HG03378 (cell line): ENCODE data around the gene ALG5.

Experiments
- ATAC-seq: cut with Tn5 transposase; IDR thresholded peaks from one replicate; pipeline ENCODE4 v1.9.1; 2021; ENCODE audit warnings: mild to moderate bottlenecking, moderate library complexity; ENCODE audit not compliant: unreplicated experiment

ALG5 gene, protein sequence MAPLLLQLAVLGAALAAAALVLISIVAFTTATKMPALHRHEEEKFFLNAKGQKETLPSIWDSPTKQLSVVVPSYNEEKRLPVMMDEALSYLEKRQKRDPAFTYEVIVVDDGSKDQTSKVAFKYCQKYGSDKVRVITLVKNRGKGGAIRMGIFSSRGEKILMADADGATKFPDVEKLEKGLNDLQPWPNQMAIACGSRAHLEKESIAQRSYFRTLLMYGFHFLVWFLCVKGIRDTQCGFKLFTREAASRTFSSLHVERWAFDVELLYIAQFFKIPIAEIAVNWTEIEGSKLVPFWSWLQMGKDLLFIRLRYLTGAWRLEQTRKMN

DNA sequence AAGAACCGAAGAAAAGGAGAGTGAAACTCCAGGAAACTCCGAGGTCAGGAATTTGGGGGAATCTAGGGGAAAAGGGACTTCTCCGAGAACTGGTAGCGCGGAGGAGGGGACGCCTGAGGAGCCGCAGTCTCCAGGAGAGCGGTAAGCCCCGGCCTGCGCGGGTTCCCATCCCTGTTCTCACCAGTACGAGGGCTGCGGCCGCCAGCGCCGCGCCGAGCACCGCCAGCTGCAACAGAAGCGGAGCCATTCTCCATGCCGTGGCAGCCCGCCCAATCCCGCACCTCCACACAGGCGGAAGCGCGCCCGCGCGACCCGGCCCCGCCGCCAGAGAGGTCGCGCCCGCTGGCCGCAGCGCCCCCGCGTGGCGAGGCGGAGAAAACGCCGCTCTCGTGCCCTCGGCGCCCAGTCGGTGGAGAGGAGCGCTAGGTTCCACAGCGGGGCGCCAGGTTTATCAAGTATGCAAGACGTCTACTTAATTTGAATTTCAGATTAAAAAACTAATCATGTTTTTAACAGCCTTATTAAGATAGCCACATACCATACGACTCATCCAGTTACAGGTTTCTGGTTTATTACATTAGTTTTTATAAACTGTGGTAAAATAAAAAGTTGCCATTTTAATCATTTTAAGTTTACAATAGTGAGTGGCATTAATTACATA lies at the start of gene ALG5:
ALG5 (minus strand) TSS at position 287 of the 661 bp plus-strand sequence; CDS start at position 247, 40 bp downstream.
- peak; percentile 50 for ATAC-seq

DNA sequence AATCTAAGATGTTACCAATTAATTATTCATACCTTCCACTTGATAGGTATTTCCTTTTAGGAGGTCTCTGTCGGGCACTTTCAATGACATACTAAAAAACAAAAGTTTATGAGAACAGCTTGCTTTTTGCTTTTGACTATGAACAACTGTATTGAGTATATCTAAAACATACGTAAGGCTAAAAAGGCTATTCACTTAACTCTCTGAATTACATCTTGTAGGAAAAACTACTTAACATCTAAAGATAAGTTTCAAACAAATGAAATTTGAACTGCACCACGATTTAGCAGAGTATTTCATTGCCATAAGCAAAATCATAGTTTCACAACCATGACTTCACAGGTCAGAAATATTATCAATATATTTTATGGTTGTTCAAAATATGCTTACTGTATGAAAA lies 48.7 kb upstream of the ALG5 start:
- no peak for ATAC-seq

DNA sequence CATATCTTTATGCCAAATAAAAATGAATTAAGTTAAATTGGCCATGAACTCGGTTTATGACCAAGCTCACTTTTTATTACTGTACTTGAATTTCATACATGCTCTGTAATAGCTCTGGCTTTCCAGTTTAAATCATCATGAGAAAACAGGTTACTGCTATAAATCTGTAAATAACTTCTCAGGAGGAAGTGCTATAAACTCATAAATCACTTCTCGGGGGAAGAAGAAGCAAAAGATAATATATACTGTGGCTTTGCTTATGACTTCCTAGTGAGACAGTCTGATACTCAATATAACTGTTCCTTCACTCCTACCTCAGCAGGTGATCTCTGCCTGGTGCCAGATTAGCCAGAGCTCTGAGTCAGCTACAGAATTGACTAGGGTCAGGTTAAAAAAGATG lies 47.9 kb upstream of the ALG5 start:
- ATAC-seq: no peak

DNA sequence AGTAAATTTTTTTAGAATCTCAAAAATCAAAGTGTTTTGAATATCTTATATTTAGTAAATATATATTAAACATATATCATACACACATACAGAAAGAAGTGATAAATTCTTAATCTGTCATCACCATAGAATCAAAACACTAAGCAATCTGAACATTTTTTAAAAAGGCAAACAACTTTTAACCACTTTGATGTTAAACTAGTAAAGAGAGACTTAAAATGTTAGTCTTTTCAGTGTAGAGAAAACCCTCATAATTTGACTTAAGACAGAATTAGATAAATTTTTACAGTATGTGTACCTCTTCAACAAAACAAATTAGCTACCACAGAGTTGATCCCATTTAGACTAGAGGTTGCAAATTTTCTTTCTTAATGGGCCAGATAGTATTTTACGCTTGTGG lies 46.9 kb upstream of the ALG5 start:
- no peak for ATAC-seq

DNA sequence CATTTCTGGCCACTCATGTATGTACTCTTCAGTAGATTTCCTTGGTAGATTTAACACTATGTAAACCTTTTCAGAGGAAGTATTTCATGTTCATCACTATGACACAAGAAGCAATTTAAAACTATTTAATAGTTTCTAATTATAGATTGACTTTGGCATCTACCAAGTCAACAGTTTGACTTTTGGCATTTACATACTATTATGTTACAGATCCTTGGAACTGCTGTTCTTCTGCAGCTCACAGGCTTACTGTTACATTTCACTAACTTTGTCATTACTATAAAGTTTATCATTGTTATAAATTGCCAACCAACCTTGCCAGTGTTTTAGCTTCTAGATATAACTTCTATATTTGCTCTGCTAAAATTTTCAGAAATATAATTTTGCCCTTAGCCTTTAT lies 41.6 kb upstream of the ALG5 start:
- ATAC-seq: no peak

DNA sequence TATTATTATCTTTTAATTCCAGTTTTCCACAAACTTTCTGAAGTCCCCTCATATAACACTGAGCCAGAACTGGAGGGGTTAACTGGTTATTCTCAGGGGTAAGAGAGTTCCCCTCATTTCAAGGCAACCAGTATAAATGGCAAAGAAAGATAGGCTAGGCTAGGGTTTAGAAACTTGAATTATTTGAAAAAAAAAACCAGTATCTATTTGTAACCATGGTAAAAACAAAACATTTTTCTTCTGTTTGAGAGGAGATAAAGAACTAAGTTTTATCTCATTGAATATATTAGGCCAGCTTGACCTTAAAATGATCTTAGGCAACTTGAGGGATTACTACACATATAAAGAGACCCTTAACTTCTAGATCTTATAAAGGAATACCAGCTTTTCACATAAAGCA lies 40.8 kb upstream of the ALG5 start:
- ATAC-seq: no peak

DNA sequence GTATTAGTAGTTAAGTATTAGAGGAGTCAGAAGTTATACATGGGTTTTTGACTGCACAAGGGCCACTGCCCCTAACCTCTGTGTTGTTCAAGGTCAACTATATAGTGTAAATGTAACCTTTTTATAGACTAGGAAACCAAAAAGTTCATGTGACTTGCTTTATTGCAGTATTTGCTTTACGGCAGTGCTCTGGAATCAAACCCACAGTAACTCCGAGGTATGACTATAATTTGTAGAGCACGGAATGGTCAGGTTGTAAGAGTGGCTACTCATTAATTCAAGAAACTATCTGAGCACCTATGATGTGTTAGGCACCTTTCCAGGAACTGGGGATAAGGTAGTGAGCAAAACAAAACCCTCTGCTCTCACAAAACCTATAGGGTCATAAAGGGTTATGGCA lies 38.1 kb upstream of the ALG5 start:
- no peak for ATAC-seq

DNA sequence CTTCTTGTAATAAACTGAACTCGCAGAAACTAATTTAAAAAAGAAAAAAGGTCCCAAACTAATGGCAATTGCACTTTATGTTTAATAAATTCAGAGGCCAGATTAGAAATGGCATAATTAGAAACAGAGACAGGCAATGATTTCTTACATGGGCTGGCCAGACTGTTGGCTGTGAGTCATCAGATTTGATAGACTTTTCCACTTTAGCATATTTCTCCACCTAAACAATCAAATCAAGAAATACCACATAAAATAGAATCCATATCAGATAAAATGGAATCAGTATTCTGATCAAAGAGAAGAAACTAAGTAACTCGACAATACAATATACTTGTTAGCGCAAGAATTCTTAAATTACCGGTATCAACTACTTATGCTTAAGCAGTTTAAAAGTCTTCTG lies 30.5 kb upstream of the ALG5 start:
- no peak for ATAC-seq

DNA sequence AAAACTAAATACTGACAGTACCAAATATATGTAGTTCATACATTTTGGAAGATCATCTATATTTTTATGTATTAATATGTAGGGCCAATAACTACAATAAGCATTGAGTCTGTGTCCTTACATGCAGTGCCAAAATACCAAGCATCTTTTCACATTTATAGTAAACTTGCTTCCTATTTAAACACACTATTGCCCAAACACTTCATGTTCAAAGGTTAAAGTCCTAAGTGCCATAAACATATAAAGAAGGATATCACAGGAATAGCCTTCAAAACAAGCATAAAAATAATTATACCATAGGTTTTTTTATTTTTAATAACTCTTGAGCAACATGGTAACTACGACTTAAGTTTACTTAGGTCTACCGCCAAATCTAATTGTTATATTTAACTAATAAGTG lies 28.5 kb upstream of the ALG5 start:
- no peak for ATAC-seq

DNA sequence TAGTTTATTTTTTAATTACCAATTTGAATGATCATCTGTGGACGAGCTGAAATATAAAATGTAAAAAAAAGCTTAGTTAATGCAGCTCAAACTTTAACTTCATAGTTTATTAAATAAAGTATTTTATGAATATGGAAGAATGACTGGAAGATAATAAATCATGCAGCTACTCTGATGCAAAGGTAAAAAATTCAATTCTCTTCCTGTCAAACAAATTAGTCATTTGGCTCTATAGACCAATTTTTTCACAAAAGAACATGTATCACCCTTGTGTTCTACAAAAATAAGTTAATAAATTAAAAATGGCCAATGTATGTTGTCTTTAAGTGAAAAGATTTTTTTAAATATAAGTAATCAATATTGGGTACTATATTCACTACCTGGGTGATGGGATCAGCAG lies 27.6 kb upstream of the ALG5 start:
- ATAC-seq: no peak

DNA sequence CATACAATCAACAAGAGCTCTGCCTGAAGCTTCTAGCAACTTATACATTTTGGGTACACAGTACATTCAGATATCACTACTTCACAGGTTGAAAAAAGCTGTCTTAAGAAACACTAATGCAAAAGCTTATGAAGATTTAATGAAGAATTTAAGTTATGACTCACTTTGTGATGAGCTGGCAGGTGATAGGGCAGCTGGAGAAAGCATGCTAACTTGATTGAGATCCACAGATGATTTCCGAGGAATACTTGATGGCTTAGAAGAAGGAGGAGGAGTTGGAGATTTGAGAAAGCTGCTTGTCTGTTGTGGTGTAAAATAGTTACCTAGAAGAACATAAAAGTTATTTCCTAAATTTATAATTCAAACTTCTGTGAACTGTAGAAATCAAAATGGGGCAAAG lies 24.7 kb upstream of the ALG5 start:
- no peak for ATAC-seq

DNA sequence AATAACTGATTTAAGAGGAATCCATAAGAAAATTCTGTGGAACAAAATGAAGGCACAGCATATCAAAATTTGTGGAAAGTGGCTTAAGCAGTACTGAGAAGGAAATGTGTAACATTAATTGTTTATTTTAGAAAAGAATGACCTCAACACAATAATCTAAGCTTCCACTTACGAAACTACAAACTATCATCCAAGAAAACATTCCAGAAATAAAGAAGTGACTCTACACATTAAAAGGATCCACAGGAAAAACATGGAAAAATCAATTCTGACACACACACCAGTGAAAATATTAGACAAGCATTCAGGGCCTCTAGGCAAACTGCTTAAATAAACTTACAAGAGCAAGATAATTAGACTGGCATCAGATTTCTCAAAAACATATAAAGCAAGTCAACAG lies 15.5 kb upstream of the ALG5 start:
- ATAC-seq: no peak

DNA sequence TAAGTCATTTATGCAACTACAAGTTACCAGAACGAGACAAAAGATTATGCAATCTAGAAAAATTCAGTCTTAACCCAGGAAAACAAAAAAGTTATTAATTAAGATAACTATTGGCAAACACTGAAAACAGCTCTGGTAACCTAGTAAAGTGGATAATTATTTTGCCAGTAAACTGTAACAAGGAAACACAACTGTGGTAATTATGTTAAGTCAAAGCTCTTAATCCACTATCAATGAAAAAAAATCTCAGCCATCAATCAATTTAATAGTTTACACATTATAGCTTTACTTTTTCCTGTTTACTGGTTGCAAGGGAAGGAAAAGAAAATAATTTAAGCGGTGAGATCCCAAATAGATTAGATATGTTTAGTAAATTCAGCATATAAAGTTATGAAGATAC lies 12.6 kb upstream of the ALG5 start:
- no peak for ATAC-seq

DNA sequence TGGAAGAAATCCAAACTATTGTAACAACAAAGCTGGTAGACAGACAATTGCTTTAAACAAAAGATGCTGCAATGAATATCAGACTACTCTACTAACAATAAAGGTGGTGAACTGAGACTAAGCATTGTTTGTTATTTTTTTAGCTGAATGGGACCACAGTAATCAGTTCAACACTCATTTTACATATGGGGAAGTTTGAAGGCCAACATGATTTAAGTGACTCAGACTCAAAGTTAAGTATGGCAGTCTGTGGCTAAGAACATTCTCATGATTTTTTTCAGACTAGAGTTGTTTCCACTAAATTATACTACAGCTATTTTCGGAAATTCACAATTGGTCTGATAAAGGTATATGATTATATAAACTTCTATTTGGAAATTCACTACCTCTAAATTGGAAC lies 11.9 kb upstream of the ALG5 start:
- no peak for ATAC-seq

DNA sequence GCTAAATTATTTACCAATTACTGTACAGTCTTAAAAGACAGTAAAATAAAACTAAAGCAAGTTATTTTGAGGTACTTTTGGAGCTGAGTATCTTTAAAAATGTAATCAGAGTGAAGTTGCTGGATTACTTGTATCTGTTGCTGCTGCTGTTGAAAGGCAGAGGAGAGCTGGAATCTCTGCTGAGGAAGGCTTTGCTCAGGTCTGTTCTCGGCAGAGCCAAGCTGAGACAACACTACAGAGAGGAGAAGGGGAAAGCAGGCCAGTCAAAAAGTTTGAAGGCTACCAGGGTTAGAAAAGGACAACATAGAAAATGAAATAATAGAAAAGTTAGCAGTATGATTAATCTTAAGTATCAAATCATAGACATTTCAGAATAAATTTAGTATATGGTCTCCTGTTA lies 11.3 kb upstream of the ALG5 start:
- no peak for ATAC-seq

DNA sequence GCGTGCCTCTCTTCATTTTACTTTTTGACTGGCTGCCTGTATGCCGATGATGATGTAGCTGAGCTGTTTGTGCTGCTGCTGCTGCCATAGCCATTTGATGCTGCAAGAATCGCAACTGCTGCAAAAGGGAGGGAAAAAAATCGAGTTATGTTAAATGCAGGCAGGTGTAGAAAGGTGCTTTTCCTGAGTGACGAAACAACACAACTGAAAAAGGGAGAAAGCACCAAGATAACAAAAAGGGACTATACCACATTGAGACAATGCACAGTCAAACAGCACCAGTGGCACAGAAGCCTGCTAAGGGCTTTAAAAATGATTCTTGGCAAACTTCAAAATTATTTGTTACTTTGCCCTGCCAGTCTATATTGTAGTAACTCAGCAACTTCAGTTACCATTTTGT lies 10.6 kb upstream of the ALG5 start:
- no peak for ATAC-seq

DNA sequence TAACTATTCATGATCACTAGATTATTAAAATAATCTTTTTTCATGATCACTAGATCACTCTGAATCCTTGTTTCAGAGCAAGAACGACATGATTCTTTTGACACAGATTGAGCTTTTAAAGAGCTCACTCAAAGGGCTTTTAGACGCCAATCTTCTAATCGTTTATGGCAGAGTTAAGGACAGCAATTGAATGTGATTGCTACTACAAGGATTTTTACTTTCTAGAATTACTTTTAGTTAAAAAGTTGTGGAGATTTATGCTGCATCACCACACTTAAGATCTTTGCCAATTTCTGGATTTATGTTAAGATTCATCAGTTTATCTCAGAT lies 2.7 kb upstream of the ALG5 start:
- ATAC-seq: no peak

DNA sequence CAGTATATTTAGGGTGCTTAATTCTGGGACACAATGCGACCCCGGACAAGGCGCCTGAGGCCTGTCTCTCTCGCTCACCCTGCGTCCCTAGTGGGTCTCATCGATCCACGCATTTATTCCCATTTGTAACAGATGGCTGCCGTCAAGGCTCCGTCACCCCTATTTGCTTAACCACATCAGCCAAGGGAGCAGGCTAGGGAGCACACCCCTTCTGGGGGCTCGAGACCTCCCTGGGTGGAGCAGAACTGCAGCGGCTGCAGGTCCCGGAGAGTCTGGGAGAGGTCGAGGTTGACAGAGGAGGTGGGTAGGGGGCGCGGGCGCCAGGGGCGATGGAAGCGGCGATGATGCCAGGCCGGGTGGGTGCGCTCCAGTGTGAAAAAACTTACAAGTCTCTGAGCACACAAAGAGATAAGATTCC lies 507 bp downstream of the ALG5 start:
- ATAC-seq: no peak

DNA sequence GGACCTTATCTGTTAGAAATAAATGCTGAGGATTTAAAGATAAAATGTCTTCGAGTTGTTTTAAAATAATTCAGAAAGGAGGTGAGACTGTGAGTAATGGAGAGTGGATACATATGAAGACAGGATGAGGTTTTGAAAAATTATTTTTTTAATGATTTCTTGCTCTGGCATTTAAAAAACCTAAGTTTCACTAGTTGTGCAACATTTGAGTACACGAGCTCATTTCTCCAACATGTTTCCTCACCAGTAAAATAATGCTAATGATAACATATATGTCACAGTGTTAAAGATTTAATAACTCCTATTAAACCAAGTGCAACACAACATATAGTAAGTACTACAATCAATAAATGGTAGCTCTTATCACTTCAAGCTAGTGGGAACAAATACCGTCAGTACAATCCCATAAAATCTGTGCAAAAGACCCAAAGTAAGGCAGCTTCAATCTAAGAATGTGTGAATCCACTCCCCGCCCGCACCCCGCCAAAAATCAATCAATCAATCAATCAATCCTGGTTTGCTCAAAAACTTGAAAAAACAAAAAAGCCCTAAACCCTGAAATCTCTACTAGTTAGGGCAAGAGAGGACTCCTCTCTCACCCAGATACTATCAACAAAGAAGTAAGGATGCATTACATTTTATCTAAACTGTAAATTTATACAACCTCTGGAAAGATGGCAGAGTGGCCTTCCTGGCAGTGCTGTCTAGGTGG lies 1.3 kb downstream of the ALG5 start:
- ATAC-seq: no peak

DNA sequence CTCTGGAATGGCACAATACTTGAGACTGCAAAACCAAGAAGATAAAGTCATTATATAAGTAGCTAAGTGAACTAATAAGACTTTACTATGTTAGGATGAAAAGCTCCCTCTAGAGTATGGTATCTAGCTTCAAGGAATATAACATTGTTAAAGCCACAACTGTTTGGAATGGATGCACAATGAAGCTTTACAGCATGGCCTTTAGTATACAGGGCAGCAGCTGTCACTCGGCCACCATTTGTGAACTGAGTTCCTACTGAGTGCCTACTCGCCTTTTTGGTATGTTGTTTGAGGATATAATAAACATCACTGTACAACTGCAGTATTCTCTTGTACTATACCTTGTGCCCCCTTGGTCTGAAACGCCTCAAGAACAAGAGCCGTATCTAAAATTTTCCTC lies 6.8 kb downstream of the ALG5 start:
- ATAC-seq: no peak

DNA sequence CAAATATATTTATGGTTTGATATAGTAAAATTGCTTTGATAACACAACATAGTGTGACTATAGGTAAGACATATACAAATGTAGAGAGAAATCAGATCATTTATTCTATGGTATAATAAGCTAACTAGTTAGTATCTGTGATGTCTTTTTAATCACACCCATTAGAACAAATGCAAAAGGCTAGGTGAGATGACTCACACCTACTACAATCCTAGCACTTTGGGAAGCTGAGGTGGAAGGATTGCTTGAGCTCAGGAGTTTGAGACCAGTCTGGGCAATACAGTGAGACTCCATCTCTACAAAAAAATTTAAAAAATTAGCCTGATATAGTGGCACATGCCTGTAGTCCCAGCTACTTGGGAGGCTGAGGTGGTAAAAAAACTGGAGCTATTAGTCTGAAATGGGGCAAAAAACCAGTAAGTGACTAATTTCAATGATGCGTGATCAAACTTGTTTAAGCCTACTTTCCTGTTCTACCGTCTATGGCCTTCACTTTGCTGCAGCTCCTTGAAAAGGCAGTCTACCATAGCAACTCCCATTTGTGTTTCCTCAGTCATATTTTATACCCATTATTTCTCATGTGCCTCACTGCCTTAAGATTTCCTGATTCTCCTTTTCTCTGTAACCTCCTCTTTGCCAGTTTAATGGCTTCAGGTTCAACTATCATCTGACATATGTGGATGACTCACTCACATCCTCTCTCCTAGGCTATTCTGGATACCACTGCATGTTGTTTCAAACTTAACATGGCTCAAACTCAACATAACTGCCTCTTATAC lies 12.5 kb downstream of the ALG5 start:
- no peak for ATAC-seq
